Suppressor macrophage treated with lipopolysaccharide for 1 hour (primary cell): ENCODE results near the gene ZNF486.
"Not testable (repeated sequence)": the region's sequence is repeated elsewhere in the genome, so short reads cannot be mapped to it uniquely, and the experiment has no call there.

ENCODE experiments used
- DNase-seq, 3 donors: peaks; one replicate each; pipeline ENCODE4 v3.0.0-alpha.2; 2020 to 2022

Gene ZNF486

GRCh38 chr19:20167020-20167644, at the start of gene ZNF486:
Gene ZNF486, plus strand, starts transcription at chr19:20167214. Its CDS starts 117 bp downstream, at chr19:20167331.
- peak; percentile 89 to 93 (median 93) for DNase-seq

- not testable (repeated sequence) for DNase-seq
These were observed 48.8 kb upstream of the ZNF486 start for GRCh38 chr19:20118064-20118839.

- DNase-seq = no peak
These were observed 42.1 kb upstream of the ZNF486 start for GRCh38 chr19:20124879-20125278.

GRCh38 chr19:20132933-20133332, 34.1 kb upstream of the ZNF486 start:
- not testable (repeated sequence) for DNase-seq

GRCh38 chr19:20137714-20138113, 29.3 kb upstream of the ZNF486 start:
- not testable (repeated sequence) for DNase-seq

GRCh38 chr19:20151617-20152145, 15.3 kb upstream of the ZNF486 start:
- no peak for DNase-seq

GRCh38 chr19:20152506-20152905, 14.5 kb upstream of the ZNF486 start:
- DNase-seq = not testable (repeated sequence)

GRCh38 chr19:20153281-20153680, 13.7 kb upstream of the ZNF486 start:
- no peak for DNase-seq

- DNase-seq = no peak
These were observed 12.4 kb upstream of the ZNF486 start for GRCh38 chr19:20154636-20155035.

- DNase-seq = peak in 2 of 3 donors; percentile 6 to 7
These were observed 4.2 kb upstream of the ZNF486 start for GRCh38 chr19:20162821-20163220.

GRCh38 chr19:20164456-20164855, 2.6 kb upstream of the ZNF486 start:
- no peak for DNase-seq

- DNase-seq = no peak
These were observed 932 bp upstream of the ZNF486 start for GRCh38 chr19:20165971-20166592.

GRCh38 chr19:20167651-20168122, 673 bp downstream of the ZNF486 start:
- DNase-seq = no peak

GRCh38 chr19:20171285-20171684, 4.3 kb downstream of the ZNF486 start:
- DNase-seq = no peak

GRCh38 chr19:20175848-20176247, 8.8 kb downstream of the ZNF486 start:
- not testable (repeated sequence) for DNase-seq

GRCh38 chr19:20179956-20180355, 12.9 kb downstream of the ZNF486 start:
- DNase-seq = not testable (repeated sequence)

- DNase-seq = no peak
These were observed 15.3 kb downstream of the ZNF486 start for GRCh38 chr19:20182222-20182785.

- no peak for DNase-seq
These were observed 19.2 kb downstream of the ZNF486 start for GRCh38 chr19:20186174-20186573.

- DNase-seq = no peak
These were observed 30.7 kb downstream of the ZNF486 start for GRCh38 chr19:20197747-20198146.

GRCh38 chr19:20209051-20209450, 42.0 kb downstream of the ZNF486 start:
- no peak for DNase-seq

- DNase-seq = not testable (repeated sequence)
These were observed 47.4 kb downstream of the ZNF486 start for GRCh38 chr19:20214366-20214765.

- not testable (repeated sequence) for DNase-seq
These were observed 54.6 kb downstream of the ZNF486 start for GRCh38 chr19:20221605-20222004.

GRCh38 chr19:20233105-20233504, 66.1 kb downstream of the ZNF486 start:
- no peak for DNase-seq
